DND-41 (cell line): Measurements from ENCODE around the gene SERHL2.

Experiments used
- CTCF ChIP-seq: IDR thresholded peaks from 2 replicates; pipeline ENCODE4 v1.5.1; 2012; ENCODE audit warnings: borderline replicate concordance, low read length, moderate library complexity, mild to moderate bottlenecking; ENCODE audit not compliant: poor library complexity, severe bottlenecking; ENCODE audit errors: extremely low read depth
- EZH2 ChIP-seq: IDR thresholded peaks from 3 replicates; pipeline ENCODE4 v1.6.1; 2012; ENCODE audit warnings: borderline replicate concordance, low read depth, mild to moderate bottlenecking, moderate library complexity, low read length, inconsistent platforms; ENCODE audit not compliant: severe bottlenecking

GRCh38 chr22:42581762-42582716 is 28.3 kb downstream of the SERHL2 start:
- TF ChIP-seq CTCF: no peak
- TF ChIP-seq EZH2: no peak
